Epidermal melanocyte (primary cell): ENCODE data around the gene TMF1.

Source experiments
- DNase-seq: peaks from one replicate; pipeline ENCODE4 v3.0.0; 2011; ENCODE audit warnings: low spot score; ENCODE audit not compliant: insufficient read length

TMF1 gene

DNA sequence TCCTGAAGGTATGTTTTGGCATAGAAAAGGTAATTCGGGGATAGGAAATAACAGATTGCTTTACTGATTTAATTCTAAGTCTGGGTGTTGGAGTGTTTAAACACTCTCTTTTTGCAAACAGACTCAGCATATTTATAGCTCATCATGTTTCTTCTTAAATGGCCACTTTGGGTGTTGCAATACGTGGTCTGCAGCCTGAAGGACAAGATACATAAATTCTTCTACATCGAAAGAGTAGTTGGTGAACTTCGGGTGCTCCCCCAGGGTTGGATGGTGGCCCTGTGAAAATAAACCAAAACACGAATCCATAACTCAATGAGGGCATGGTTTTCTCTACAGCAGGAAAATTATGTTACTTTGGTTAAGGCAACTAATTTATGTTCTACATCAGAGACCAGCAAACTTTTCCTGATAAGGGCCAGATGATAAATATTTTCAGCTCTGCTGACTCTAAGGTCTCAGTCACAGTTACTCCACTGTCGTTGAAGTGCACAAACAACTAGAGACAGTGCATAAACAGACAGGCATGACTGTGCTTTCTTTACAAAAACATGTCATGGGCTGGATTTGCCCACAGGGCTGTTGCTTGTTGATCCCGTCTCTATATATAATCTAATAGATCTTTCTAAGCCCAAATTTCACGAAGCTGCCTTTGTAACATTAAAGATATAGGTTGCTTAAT lies 74.5 kb downstream of the TMF1 start:
- DNase-seq = no peak

DNA sequence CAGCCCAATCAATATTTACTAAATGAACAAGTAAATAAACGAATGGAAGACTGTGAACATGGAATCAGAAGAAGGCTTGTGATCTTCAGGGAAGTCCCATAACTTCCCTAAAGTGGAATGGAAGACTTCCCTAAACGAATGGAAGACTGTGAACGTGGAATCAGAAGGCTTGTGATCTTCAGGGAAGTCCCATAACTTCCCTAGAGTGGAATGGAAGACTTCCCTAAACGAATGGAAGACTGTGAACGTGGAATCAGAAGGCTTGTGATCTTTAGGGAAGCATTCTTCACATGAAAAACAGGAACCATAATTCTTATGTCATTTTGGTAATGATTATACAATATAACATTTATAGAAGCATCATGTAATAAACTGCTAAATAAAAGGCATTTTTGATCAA lies 77.4 kb downstream of the TMF1 start:
- no peak for DNase-seq

GRCh38 chr3:68973639-68974038 lies 78.5 kb downstream of the TMF1 start:
- no peak for DNase-seq

DNA sequence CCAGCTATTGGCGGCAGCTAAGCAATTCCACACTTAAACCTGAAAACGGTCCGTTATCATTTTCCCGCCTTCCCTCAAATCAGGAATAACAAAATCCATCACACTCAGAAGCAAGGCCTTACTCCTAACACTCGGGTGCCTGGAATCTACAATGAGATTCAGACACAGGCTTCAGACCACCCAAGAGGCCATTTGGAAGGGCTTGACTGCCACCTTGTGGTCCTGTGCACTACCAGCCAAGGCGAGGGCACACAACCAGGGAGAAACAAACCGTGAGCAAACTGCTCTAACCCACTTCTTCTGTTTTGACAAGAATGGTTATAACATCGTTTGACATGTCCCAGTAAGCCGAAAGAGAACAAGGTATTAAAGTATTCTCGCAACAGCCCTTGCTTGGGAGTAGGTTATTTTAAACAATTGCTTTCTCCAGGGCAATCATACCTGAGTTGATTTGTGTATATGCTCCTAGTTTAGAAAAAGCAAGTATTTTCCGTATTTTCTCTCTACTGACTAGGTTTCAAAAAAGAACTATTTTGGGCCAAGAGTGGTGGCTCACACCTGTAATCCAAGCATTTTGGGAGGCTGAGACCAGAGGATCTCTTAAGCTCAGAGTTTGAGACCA lies 79.7 kb downstream of the TMF1 start:
- DNase-seq = no peak
